Panc1 (cell line): ENCODE data around the gene CDH12.

ENCODE experiments used
- POLR2AphosphoS5 ChIP-seq: IDR thresholded peaks from 2 replicates; pipeline ENCODE4 v1.6.1; 2012; ENCODE audit warnings: mild to moderate bottlenecking, low read depth, low read length, moderate library complexity
- SIN3A ChIP-seq: IDR thresholded peaks from 2 replicates; pipeline ENCODE4 v1.6.1; 2012; ENCODE audit warnings: low read depth, mild to moderate bottlenecking, low read length, moderate library complexity, borderline replicate concordance; ENCODE audit not compliant: insufficient read depth
- TF ChIP-seq, protein P1 (sequence below): fragments of 450-650 bp; IDR thresholded peaks from 2 replicates; pipeline ENCODE4 v1.5.1; 2017; ENCODE audit warnings: mild to moderate bottlenecking

DNA sequence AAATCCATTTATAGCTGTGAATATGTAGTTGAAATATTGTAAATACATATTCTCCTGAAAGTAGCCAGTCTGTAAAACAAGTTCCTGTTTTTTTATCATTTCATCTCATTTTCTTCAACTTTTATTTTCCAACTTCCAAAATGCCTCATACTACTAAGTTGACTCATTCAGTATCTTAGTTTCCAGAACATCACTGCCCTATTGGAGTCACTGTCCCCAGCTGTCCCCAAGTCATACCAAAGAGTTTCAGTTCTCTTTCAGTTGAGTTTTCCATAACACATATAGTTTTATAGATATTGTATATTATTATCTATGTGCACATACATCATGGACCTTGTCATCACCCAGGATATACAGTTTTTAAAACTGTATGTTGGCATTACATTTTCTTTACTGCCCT lies 261.7 kb downstream of the CDH12 start:
- TF ChIP-seq, protein P1, sequence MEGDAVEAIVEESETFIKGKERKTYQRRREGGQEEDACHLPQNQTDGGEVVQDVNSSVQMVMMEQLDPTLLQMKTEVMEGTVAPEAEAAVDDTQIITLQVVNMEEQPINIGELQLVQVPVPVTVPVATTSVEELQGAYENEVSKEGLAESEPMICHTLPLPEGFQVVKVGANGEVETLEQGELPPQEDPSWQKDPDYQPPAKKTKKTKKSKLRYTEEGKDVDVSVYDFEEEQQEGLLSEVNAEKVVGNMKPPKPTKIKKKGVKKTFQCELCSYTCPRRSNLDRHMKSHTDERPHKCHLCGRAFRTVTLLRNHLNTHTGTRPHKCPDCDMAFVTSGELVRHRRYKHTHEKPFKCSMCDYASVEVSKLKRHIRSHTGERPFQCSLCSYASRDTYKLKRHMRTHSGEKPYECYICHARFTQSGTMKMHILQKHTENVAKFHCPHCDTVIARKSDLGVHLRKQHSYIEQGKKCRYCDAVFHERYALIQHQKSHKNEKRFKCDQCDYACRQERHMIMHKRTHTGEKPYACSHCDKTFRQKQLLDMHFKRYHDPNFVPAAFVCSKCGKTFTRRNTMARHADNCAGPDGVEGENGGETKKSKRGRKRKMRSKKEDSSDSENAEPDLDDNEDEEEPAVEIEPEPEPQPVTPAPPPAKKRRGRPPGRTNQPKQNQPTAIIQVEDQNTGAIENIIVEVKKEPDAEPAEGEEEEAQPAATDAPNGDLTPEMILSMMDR: no peak
- no peak for TF ChIP-seq SIN3A
- no peak for TF ChIP-seq POLR2AphosphoS5
